Vagina (tissue), 2 donors: ENCODE measurements around the gene B4GALT2. TPM values are rescaled to one million over a fixed set of nuclear protein-coding genes. Genes with fewer than 3 reads are reported as not detected.

Experiments used
- DNase-seq, 2 donors: peaks; one replicate each; pipeline ENCODE4 v3.0.0-alpha.2; 2017; ENCODE audit errors: extremely low spot score in 2 of 2
- H3K27ac ChIP-seq: fragments of 200-600 bp; sonication (generic); one replicate; pipeline ENCODE4 v1.5.1; 2019
- H3K27me3 ChIP-seq: fragments of 200-600 bp; sonication (generic); one replicate; pipeline ENCODE4 v1.5.1; 2019
- H3K36me3 ChIP-seq, 2 donors: fragments of 200-600 bp; sonication (generic); one replicate each; pipeline ENCODE4 v1.5.1; 2017 to 2019
- H3K4me1 ChIP-seq: fragments of 200-600 bp; sonication (generic); one replicate; pipeline ENCODE4 v1.5.1; 2019
- H3K4me3 ChIP-seq, 2 donors: fragments of 200-600 bp; sonication (generic); 1 replicate in 1 of 2; 2 replicates in 1 of 2; pipeline ENCODE4 v1.5.1; 2016 to 2019
- H3K9me3 ChIP-seq: fragments of 200-600 bp; sonication (generic); one replicate; pipeline ENCODE4 v1.5.1; 2019
- POLR2A ChIP-seq, 2 donors: fragments of 450-650 bp; IDR thresholded peaks; one replicate each; pipeline ENCODE4 v1.6.1; 2017; ENCODE audit warnings: antibody characterized with exemption in 2 of 2, mild to moderate bottlenecking in 2 of 2, moderate library complexity in 2 of 2
- POLR2AphosphoS5 ChIP-seq, 2 donors: sonication (generic); formaldehyde crosslinking; IDR thresholded peaks; one replicate each; pipeline ENCODE4 v1.9.0; 2017; ENCODE audit warnings: antibody characterized with exemption in 2 of 2, mild to moderate bottlenecking in 2 of 2, low read depth in 1 of 2; ENCODE audit not compliant: insufficient read depth in 1 of 2
- intact Hi-C: fragments of 100-400 bp; cut with DNase I; formaldehyde crosslinking; loops from one replicate; pipeline ENCODE4 v1.15.1; 2023
- total RNA-seq: library from RNA; depleted of rRNA; stranded (reverse); fragments of >200 nt; gene quantifications from one replicate; pipeline ENCODE4 v1.2.3, GENCODE V29; 2016
- TF ChIP-seq, protein P1 (sequence below), 3 experiments: fragments of 450-650 bp in 2 of 3; fragments of 200-600 bp in 1 of 3; sonication (generic) in 1 of 3; IDR thresholded peaks; one replicate each; pipeline ENCODE4 v1.5.1; 2017 to 2019; ENCODE audit warnings: antibody characterized with exemption in 3 of 3, mild to moderate bottlenecking in 2 of 3, moderate library complexity in 2 of 3

The B4GALT2 gene
- total RNA-seq, 1 donor from 2014 or later, result 31.4 TPM

GRCh38 chr1:43981135-43981491 lies 2.1 kb downstream of the B4GALT2 start:
- Histone ChIP-seq H3K27me3 (no peaks in the 10 kb centered on the region), H3K27ac (peak overlapping the region; percentile 5), H3K36me3 (peaks cover 0 to 19% of the 10 kb centered on the region in 2 donors), H3K4me1 (peaks cover 49% of the 10 kb centered on the region), H3K4me3 (no peak overlapping the region), H3K9me3 (no peaks in the 10 kb centered on the region)
- intact Hi-C loops, result no loop called here
- TF ChIP-seq, protein P1, sequence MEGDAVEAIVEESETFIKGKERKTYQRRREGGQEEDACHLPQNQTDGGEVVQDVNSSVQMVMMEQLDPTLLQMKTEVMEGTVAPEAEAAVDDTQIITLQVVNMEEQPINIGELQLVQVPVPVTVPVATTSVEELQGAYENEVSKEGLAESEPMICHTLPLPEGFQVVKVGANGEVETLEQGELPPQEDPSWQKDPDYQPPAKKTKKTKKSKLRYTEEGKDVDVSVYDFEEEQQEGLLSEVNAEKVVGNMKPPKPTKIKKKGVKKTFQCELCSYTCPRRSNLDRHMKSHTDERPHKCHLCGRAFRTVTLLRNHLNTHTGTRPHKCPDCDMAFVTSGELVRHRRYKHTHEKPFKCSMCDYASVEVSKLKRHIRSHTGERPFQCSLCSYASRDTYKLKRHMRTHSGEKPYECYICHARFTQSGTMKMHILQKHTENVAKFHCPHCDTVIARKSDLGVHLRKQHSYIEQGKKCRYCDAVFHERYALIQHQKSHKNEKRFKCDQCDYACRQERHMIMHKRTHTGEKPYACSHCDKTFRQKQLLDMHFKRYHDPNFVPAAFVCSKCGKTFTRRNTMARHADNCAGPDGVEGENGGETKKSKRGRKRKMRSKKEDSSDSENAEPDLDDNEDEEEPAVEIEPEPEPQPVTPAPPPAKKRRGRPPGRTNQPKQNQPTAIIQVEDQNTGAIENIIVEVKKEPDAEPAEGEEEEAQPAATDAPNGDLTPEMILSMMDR (IDR thresholded peaks at IDR 0.05), result no peak
- TF ChIP-seq POLR2A (IDR thresholded peaks at IDR 0.05) (no peak), POLR2AphosphoS5 (IDR thresholded peaks at IDR 0.05; ENCODE audit: insufficient read depth in 1 of 2, low read depth in 1 of 2) (no peak)
- DNase-seq, result no peak

DNA sequence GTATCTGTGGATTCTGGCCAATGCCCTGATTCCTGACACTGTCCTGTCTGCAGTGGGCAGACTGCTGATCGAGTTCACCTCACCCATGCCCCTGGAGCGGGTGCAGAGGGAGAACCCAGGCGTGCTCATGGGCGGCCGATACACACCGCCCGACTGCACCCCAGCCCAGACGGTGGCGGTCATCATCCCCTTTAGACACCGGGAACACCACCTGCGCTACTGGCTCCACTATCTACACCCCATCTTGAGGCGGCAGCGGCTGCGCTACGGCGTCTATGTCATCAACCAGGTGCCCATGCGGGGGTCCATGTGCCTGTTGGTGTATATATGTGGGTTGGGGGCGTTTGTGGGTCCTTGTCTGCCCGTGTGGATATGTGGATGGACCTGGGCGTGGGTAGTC lies 2.6 kb downstream of the B4GALT2 start:
- peaks cover 0 to 15% of the 10 kb centered on the region in 2 donors for H3K36me3 ChIP-seq
- intact Hi-C loops, result no loop called here
- H3K4me1 ChIP-seq, result peaks cover 44% of the 10 kb centered on the region
- H3K27ac ChIP-seq, result no peak overlapping the region
- no peaks in the 10 kb centered on the region for H3K9me3 ChIP-seq
- H3K27me3 ChIP-seq, result no peaks in the 10 kb centered on the region
- TF ChIP-seq, protein P1 (IDR thresholded peaks at IDR 0.05), result no peak
- TF ChIP-seq POLR2AphosphoS5 (IDR thresholded peaks at IDR 0.05; ENCODE audit: insufficient read depth in 1 of 2, low read depth in 1 of 2), result no peak
- no peak for TF ChIP-seq POLR2A (IDR thresholded peaks at IDR 0.05)
- no peak for DNase-seq
- H3K4me3 ChIP-seq, result no peak overlapping the region

DNA sequence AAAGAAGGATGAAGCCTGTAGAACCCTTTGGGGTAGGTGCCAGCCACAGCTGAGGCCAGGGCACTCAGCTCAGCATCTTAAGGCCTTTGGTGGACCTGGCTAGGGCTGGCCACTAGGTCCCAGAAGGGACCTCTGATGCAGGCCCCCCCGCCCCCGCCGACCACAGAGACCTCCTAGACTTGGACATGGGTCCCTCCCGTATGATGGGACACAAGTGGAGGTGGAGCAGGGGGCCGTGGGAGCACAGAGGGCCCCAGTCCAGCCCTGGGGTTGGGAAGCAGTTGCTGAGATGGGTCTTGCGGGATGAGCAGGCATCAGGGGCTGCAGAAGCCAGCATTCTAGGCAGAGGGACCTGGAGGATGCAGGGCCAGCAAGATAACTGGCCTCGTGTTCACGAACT lies 3.2 kb downstream of the B4GALT2 start:
- Histone ChIP-seq H3K4me1 (peaks cover 38% of the 10 kb centered on the region), H3K36me3 (peaks cover 0 to 9% of the 10 kb centered on the region in 2 donors)
- intact Hi-C loops, result no loop called here

DNA sequence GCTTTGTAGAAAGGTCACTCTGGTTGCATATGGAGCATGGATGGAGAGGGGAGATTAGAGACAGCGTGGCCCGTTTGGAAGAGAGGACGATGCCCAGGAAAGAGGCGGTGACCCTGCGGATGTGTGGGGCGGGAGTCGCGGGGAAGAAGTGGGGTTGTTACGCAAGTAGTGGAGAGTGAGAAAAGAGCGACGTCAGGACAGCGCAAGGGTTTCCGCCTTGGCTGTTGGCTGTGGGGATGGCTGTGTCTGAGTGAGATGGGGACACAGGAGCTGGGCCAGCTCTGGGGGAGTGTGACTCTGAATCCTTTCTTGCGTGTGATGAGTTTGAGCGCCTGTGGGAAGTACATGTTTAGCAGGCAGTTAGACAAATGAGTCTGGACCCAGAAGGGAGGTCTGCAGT lies 3.8 kb downstream of the B4GALT2 start:
- no peak for DNase-seq
- no peak overlapping the region for H3K27ac ChIP-seq

More for the DNA sequence above, 3.2 kb downstream of the B4GALT2 start:
- Histone ChIP-seq H3K9me3 (no peaks in the 10 kb centered on the region), H3K27ac (no peak overlapping the region), H3K4me3 (no peak overlapping the region), H3K27me3 (no peaks in the 10 kb centered on the region)
- no peak for DNase-seq
- TF ChIP-seq POLR2A (IDR thresholded peaks at IDR 0.05), result no peak
- no peak for TF ChIP-seq POLR2AphosphoS5 (IDR thresholded peaks at IDR 0.05; ENCODE audit: insufficient read depth in 1 of 2, low read depth in 1 of 2)
- TF ChIP-seq, protein P1 (IDR thresholded peaks at IDR 0.05), result no peak

GRCh38 chr1:43983253-43983899 lies 4.4 kb downstream of the B4GALT2 start:
- no peak overlapping the region for H3K27ac ChIP-seq
- intact Hi-C loops, result no loop called here
- peaks cover 0 to 8% of the 10 kb centered on the region in 2 donors for H3K36me3 ChIP-seq
- H3K4me3 ChIP-seq, result no peak overlapping the region
- H3K4me1 ChIP-seq, result peaks cover 28% of the 10 kb centered on the region
- H3K27me3 ChIP-seq, result no peaks in the 10 kb centered on the region
- no peak for DNase-seq
- no peak for TF ChIP-seq POLR2A (IDR thresholded peaks at IDR 0.05)
- H3K9me3 ChIP-seq, result no peaks in the 10 kb centered on the region

More for the DNA sequence above, 3.8 kb downstream of the B4GALT2 start:
- H3K4me3 ChIP-seq, result no peak overlapping the region
- TF ChIP-seq POLR2A (IDR thresholded peaks at IDR 0.05) (no peak), POLR2AphosphoS5 (IDR thresholded peaks at IDR 0.05; ENCODE audit: insufficient read depth in 1 of 2, low read depth in 1 of 2) (no peak)
- TF ChIP-seq, protein P1 (IDR thresholded peaks at IDR 0.05), result no peak
- peaks cover 34% of the 10 kb centered on the region for H3K4me1 ChIP-seq
- no peaks in the 10 kb centered on the region for H3K9me3 ChIP-seq
- H3K27me3 ChIP-seq, result no peaks in the 10 kb centered on the region
- intact Hi-C loops, result no loop called here
- H3K36me3 ChIP-seq, result peaks cover 0 to 8% of the 10 kb centered on the region in 2 donors
